HepG2 (cell line): ENCODE measurements around the gene RNF126. TPM values are rescaled to one million over a fixed set of nuclear protein-coding genes. Genes with fewer than 3 reads are reported as not detected.

Experiments used
- ADNP ChIP-seq: sonication (generic); formaldehyde crosslinking; IDR thresholded peaks from 2 replicates; pipeline ENCODE4 v1.4.0; 2020; ENCODE audit warnings: missing genetic modification reagents
- AKAP8 ChIP-seq: sonication (generic); formaldehyde crosslinking; IDR thresholded peaks from 2 replicates; pipeline ENCODE4 v1.5.1; 2020; ENCODE audit warnings: mild to moderate bottlenecking, missing genetic modification reagents
- GATAD2A ChIP-seq: IDR thresholded peaks from 2 replicates; pipeline ENCODE4 v1.6.1; 2016
- HDAC1 ChIP-seq: sonication (generic); formaldehyde crosslinking; IDR thresholded peaks from 2 replicates; pipeline ENCODE4 v1.5.1; 2020; ENCODE audit warnings: mild to moderate bottlenecking, missing genetic modification reagents
- IKZF4 ChIP-seq: sonication (generic); formaldehyde crosslinking; IDR thresholded peaks from 2 replicates; pipeline ENCODE4 v1.5.1; 2020; ENCODE audit warnings: borderline replicate concordance, mild to moderate bottlenecking, low read depth, missing genetic modification reagents; ENCODE audit errors: not compliant biosample characterization
- KDM5A ChIP-seq: fragments of 200-600 bp; sonication (generic); IDR thresholded peaks from 2 replicates; pipeline ENCODE4 v1.7.0; 2018; ENCODE audit warnings: antibody characterized with exemption, mild to moderate bottlenecking, low read length, borderline replicate concordance
- NR3C1 ChIP-seq: sonication (generic); formaldehyde crosslinking; IDR thresholded peaks from 2 replicates; pipeline ENCODE4 v1.4.0; 2020; ENCODE audit warnings: missing genetic modification reagents
- PHF8 ChIP-seq: sonication (generic); formaldehyde crosslinking; IDR thresholded peaks from 2 replicates; pipeline ENCODE4 v1.5.0; 2020; ENCODE audit warnings: missing genetic modification reagents
- PITX1 ChIP-seq: sonication (generic); formaldehyde crosslinking; IDR thresholded peaks from 2 replicates; pipeline ENCODE4 v1.5.1; 2020; ENCODE audit warnings: mild to moderate bottlenecking, missing genetic modification reagents
- POGZ ChIP-seq: sonication (generic); formaldehyde crosslinking; IDR thresholded peaks from 2 replicates; pipeline ENCODE4 v1.4.0; 2020; ENCODE audit warnings: mild to moderate bottlenecking, missing genetic modification reagents
- TAF1 ChIP-seq: sonication (generic); formaldehyde crosslinking; IDR thresholded peaks from 2 replicates; pipeline ENCODE4 v1.4.0; 2020; ENCODE audit warnings: missing genetic modification reagents
- ZNF296 ChIP-seq: sonication (generic); formaldehyde crosslinking; conservative IDR thresholded peaks from 2 replicates; pipeline ENCODE4 v1.5.0; 2020; ENCODE audit warnings: mild to moderate bottlenecking, missing genetic modification reagents
- ZNF329 ChIP-seq: sonication (generic); formaldehyde crosslinking; IDR thresholded peaks from 2 replicates; pipeline ENCODE4 v1.9.0; 2021; ENCODE audit warnings: low read depth, mild to moderate bottlenecking, missing genetic modification reagents
- ZNF788 ChIP-seq: sonication (generic); formaldehyde crosslinking; IDR thresholded peaks from 2 replicates; pipeline ENCODE4 v1.5.0; 2020; ENCODE audit warnings: mild to moderate bottlenecking, missing genetic modification reagents, borderline replicate concordance
- ZSCAN9 ChIP-seq: IDR thresholded peaks from 2 replicates; pipeline ENCODE4 v1.6.1; 2016; ENCODE audit warnings: borderline replicate concordance
- polyA plus RNA-seq, 8 experiments: library from polyadenylated mRNA; depleted of rRNA in 3 of 8; stranded (reverse) in 7 of 8; unstranded in 1 of 8; fragments of >200 nt; fragmentation: Illumina TruSeq in 4 of 8; extraction: Trizol in 4 of 8; gene quantifications; 2 replicates each; pipeline versions ENCODE4 v1.2.1 to v1.2.3, GENCODE V29; 2011 to 2016; ENCODE audit warnings: low read depth in 4 of 8, missing spikeins in 1 of 8, mixed read lengths in 1 of 8; ENCODE audit not compliant: insufficient read depth in 1 of 8
- total RNA-seq, 5 experiments: library from RNA; depleted of rRNA; stranded (reverse); fragments of >200 nt; fragmentation: Illumina TruSeq; extraction: Trizol; gene quantifications; 2 replicates each; pipeline ENCODE4 v1.2.3, GENCODE V29; 2016; ENCODE audit warnings: low read depth in 1 of 5
- TF ChIP-seq, protein P1 (sequence below): sonication (generic); formaldehyde crosslinking; IDR thresholded peaks from 2 replicates; pipeline ENCODE4 v1.8.0; 2022; ENCODE audit warnings: low read depth, missing genetic modification reagents
- TF ChIP-seq, protein P2 (sequence below): IDR thresholded peaks from 2 replicates; pipeline ENCODE4 v1.6.1; 2016; ENCODE audit warnings: low read depth, control low read depth
- TF ChIP-seq, protein P3 (sequence below): sonication (generic); formaldehyde crosslinking; IDR thresholded peaks from 2 replicates; pipeline ENCODE4 v1.9.0; 2022; ENCODE audit warnings: low read depth, missing genetic modification reagents
- TF ChIP-seq, protein P4 (sequence below): IDR thresholded peaks from 2 replicates; pipeline ENCODE4 v1.6.1; 2012; ENCODE audit warnings: inconsistent platforms
- TF ChIP-seq, protein P5 (sequence below): sonication (generic); formaldehyde crosslinking; IDR thresholded peaks from 2 replicates; pipeline ENCODE4 v1.5.0; 2020; ENCODE audit warnings: mild to moderate bottlenecking, missing genetic modification reagents
- TF ChIP-seq, protein P6 (sequence below), 2 experiments: sonication (generic) in 1 of 2; formaldehyde crosslinking in 1 of 2; IDR thresholded peaks; 2 replicates each; pipeline versions ENCODE4 v1.4.0 to v1.6.1; 2018 to 2020; ENCODE audit warnings: missing genetic modification reagents in 2 of 2, borderline replicate concordance in 1 of 2, low read depth in 1 of 2, mild to moderate bottlenecking in 1 of 2, missing biosample characterization in 1 of 2

Gene RNF126
- total and polyA plus RNA-seq, 2 of the 13 experiments (the other 11 are each of a cell fraction or from before 2014, with no cell fraction given), result 23.2 to 34.0 TPM

DNA sequence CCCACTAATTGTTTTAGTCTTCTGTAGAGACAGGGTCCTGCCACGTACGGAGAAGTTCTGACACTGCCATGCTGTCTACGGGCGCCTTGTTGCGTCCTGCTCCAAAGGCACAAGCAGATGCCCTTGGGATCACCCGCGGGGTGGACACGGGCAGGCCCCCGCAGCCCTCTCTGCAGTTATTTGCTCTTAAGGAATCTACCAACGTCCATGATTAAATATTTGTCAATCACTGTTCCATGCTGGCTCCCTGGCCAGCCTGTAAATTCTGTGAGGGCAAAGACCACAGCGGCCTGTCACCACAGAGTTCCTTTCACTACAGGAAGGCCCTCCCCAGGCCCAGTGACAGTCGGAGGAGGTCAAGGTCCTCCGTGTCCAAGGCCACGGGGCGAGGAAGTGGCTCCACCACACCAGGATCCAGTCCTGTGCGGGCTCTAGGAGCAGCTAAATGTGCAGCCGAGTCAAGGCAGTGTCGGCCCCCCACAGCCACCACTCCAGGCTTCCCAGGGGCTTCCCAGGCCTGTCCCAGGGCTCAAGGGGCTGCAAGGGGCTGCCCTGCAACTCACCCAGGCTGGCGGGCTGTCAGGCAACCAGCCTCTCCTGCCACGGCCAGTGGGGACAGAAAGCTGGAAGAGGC, 2.1 kb downstream of the RNF126 start (continued):
- TF ChIP-seq, protein P1, sequence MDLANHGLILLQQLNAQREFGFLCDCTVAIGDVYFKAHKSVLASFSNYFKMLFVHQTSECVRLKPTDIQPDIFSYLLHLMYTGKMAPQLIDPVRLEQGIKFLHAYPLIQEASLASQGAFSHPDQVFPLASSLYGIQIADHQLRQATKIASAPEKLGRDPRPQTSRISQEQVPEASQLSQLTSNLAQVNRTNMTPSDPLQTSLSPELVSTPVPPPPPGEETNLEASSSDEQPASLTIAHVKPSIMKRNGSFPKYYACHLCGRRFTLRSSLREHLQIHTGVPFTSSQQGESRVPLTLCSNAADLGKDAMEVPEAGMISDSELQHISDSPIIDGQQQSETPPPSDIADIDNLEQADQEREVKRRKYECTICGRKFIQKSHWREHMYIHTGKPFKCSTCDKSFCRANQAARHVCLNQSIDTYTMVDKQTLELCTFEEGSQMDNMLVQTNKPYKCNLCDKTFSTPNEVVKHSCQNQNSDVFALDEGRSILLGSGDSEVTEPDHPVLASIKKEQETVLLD (CRISPR knock-in tag), result no peak
- TF ChIP-seq, protein P2, sequence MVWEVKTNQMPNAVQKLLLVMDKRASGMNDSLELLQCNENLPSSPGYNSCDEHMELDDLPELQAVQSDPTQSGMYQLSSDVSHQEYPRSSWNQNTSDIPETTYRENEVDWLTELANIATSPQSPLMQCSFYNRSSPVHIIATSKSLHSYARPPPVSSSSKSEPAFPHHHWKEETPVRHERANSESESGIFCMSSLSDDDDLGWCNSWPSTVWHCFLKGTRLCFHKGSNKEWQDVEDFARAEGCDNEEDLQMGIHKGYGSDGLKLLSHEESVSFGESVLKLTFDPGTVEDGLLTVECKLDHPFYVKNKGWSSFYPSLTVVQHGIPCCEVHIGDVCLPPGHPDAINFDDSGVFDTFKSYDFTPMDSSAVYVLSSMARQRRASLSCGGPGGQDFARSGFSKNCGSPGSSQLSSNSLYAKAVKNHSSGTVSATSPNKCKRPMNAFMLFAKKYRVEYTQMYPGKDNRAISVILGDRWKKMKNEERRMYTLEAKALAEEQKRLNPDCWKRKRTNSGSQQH (CRISPR knock-in tag), result peak; percentile 47; the same call in 1 of the 2 replicates
- TF ChIP-seq PITX1 (peak; percentile 44; the same call in 1 of the 2 replicates), TAF1 (CRISPR knock-in tag) (peak; percentile 90), ZSCAN9 (peak; percentile 71; the same call in 1 of the 2 replicates), ADNP (CRISPR knock-in tag) (0 out of 2 replicates have a peak, but pooled peaks have one; percentile 12), ZNF329 (CRISPR knock-in tag) (0 out of 2 replicates have a peak, but pooled peaks have one; percentile 5), KDM5A (no peak; the same call in 1 of the 2 replicates), ZNF296 (no peak), NR3C1 (no peak), POGZ (peak; percentile 81), GATAD2A (CRISPR knock-in tag) (peak; percentile 95), HDAC1 (CRISPR knock-in tag) (peak; percentile 77), IKZF4 (no peak), PHF8 (CRISPR knock-in tag) (peak; percentile 76), AKAP8 (CRISPR knock-in tag) (peak; percentile 99), ZNF788 (CRISPR knock-in tag) (peak; percentile 92; the same call in 1 of the 2 replicates)
- TF ChIP-seq, protein P3, sequence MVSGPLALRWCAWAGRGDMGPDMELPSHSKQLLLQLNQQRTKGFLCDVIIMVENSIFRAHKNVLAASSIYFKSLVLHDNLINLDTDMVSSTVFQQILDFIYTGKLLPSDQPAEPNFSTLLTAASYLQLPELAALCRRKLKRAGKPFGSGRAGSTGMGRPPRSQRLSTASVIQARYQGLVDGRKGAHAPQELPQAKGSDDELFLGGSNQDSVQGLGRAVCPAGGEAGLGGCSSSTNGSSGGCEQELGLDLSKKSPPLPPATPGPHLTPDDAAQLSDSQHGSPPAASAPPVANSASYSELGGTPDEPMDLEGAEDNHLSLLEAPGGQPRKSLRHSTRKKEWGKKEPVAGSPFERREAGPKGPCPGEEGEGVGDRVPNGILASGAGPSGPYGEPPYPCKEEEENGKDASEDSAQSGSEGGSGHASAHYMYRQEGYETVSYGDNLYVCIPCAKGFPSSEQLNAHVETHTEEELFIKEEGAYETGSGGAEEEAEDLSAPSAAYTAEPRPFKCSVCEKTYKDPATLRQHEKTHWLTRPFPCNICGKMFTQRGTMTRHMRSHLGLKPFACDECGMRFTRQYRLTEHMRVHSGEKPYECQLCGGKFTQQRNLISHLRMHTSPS (CRISPR knock-in tag), result no peak
- TF ChIP-seq, protein P4, sequence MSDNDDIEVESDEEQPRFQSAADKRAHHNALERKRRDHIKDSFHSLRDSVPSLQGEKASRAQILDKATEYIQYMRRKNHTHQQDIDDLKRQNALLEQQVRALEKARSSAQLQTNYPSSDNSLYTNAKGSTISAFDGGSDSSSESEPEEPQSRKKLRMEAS, result peak; percentile 78
- TF ChIP-seq, protein P5, sequence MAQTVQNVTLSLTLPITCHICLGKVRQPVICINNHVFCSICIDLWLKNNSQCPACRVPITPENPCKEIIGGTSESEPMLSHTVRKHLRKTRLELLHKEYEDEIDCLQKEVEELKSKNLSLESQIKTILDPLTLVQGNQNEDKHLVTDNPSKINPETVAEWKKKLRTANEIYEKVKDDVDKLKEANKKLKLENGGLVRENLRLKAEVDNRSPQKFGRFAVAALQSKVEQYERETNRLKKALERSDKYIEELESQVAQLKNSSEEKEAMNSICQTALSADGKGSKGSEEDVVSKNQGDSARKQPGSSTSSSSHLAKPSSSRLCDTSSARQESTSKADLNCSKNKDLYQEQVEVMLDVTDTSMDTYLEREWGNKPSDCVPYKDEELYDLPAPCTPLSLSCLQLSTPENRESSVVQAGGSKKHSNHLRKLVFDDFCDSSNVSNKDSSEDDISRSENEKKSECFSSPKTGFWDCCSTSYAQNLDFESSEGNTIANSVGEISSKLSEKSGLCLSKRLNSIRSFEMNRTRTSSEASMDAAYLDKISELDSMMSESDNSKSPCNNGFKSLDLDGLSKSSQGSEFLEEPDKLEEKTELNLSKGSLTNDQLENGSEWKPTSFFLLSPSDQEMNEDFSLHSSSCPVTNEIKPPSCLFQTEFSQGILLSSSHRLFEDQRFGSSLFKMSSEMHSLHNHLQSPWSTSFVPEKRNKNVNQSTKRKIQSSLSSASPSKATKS (CRISPR knock-in tag), result no peak
- TF ChIP-seq, protein P6, sequence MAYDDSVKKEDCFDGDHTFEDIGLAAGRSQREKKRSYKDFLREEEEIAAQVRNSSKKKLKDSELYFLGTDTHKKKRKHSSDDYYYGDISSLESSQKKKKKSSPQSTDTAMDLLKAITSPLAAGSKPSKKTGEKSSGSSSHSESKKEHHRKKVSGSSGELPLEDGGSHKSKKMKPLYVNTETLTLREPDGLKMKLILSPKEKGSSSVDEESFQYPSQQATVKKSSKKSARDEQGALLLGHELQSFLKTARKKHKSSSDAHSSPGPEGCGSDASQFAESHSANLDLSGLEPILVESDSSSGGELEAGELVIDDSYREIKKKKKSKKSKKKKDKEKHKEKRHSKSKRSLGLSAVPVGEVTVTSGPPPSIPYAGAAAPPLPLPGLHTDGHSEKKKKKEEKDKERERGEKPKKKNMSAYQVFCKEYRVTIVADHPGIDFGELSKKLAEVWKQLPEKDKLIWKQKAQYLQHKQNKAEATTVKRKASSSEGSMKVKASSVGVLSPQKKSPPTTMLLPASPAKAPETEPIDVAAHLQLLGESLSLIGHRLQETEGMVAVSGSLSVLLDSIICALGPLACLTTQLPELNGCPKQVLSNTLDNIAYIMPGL (CRISPR knock-in tag; IDR thresholded peaks at IDR 0.05; ENCODE audit: borderline replicate concordance in 1 of 2, low read depth in 1 of 2), result peak; percentile 48 to 67
